ENCODE measurements around the gene RAB20.
"Not testable (repeated sequence)": the region's sequence is repeated elsewhere in the genome, so short reads cannot be mapped to it uniquely, and the experiment has no call there.

RAB20 gene

GRCh38 chr13:110509971-110510786 lies 51.3 kb downstream of the RAB20 start:
- no peak for DNase-seq (ENCODE audit: low read depth in 2 of 2)

GRCh38 chr13:110509478-110509926 lies 52.0 kb downstream of the RAB20 start:
- no peak for DNase-seq (ENCODE audit: low read depth in 2 of 2)

GRCh38 chr13:110507678-110508381 lies 53.7 kb downstream of the RAB20 start:
- DNase-seq (ENCODE audit: low read depth in 2 of 2), result no peak

- no peak for DNase-seq (ENCODE audit: low read depth in 2 of 2)
These were observed 54.5 kb downstream of the RAB20 start for GRCh38 chr13:110506859-110507566.

GRCh38 chr13:110506396-110506795 lies 55.1 kb downstream of the RAB20 start:
- no peak for DNase-seq (ENCODE audit: low read depth in 2 of 2)

GRCh38 chr13:110505594-110505993 lies 55.9 kb downstream of the RAB20 start:
- no peak for DNase-seq (ENCODE audit: low read depth in 2 of 2)

- no peak for DNase-seq (ENCODE audit: low read depth in 2 of 2)
These were observed 57.5 kb downstream of the RAB20 start for GRCh38 chr13:110503979-110504499.

GRCh38 chr13:110503037-110503901 lies 58.3 kb downstream of the RAB20 start:
- no peak for DNase-seq (ENCODE audit: low read depth in 2 of 2)

- no peak for DNase-seq (ENCODE audit: low read depth in 2 of 2)
These were observed 60.3 kb downstream of the RAB20 start for GRCh38 chr13:110501188-110501587.

GRCh38 chr13:110500341-110500740 lies 61.2 kb downstream of the RAB20 start:
- DNase-seq (ENCODE audit: low read depth in 2 of 2), result no peak

GRCh38 chr13:110499621-110500281 lies 61.8 kb downstream of the RAB20 start:
- no peak for DNase-seq (ENCODE audit: low read depth in 2 of 2)

- DNase-seq (ENCODE audit: low read depth in 2 of 2), result no peak
These were observed 62.8 kb downstream of the RAB20 start for GRCh38 chr13:110498765-110499164.

- no peak for DNase-seq (ENCODE audit: low read depth in 2 of 2)
These were observed 63.2 kb downstream of the RAB20 start for GRCh38 chr13:110498327-110498726.

- DNase-seq (ENCODE audit: low read depth in 2 of 2), result not testable (repeated sequence)
These were observed 63.6 kb downstream of the RAB20 start for GRCh38 chr13:110497896-110498295.

GRCh38 chr13:110497003-110497402 lies 64.5 kb downstream of the RAB20 start:
- DNase-seq (ENCODE audit: low read depth in 2 of 2), result no peak

GRCh38 chr13:110496281-110496680 lies 65.2 kb downstream of the RAB20 start:
- no peak for DNase-seq (ENCODE audit: low read depth in 2 of 2)

- DNase-seq (ENCODE audit: low read depth in 2 of 2), result no peak
These were observed 65.6 kb downstream of the RAB20 start for GRCh38 chr13:110495881-110496280.

- no peak for DNase-seq (ENCODE audit: low read depth in 2 of 2)
These were observed 66.1 kb downstream of the RAB20 start for GRCh38 chr13:110495376-110495775.

GRCh38 chr13:110493613-110494012 lies 67.9 kb downstream of the RAB20 start:
- DNase-seq (ENCODE audit: low read depth in 2 of 2), result no peak

GRCh38 chr13:110492679-110493593 lies 68.6 kb downstream of the RAB20 start:
- no peak for DNase-seq (ENCODE audit: low read depth in 2 of 2)
